ENCODE results near the gene OR6C4.
"Not testable (repeated sequence)": the region's sequence is repeated elsewhere in the genome, so short reads cannot be mapped to it uniquely, and the experiment has no call there.

Gene OR6C4

DNA sequence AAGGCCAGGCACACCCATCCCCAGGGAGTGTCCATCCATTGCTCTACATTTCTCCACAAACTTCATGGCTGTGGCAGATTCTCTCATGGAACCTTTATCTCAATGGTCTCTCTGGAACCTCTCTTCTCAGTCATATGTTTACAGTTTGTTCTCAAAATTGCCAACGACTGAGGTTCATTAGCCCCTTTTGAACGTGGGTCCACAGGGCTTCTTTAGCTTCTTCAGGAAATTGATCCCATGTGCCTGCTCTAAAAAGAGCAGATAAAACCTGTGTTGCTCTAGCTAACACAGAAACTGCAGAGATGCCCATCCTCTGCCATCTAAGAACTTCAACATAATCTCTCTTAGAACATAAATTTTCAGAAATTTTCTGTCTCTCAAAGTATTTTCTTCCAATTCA is at the start of gene OR6C4:
Gene OR6C4 (plus strand): TSS at position 301 of the 400 bp plus-strand sequence. CDS start 1,625 bp downstream, outside the sequence.
- DNase-seq (ENCODE audit: low read depth, low spot score) = no peak

DNA sequence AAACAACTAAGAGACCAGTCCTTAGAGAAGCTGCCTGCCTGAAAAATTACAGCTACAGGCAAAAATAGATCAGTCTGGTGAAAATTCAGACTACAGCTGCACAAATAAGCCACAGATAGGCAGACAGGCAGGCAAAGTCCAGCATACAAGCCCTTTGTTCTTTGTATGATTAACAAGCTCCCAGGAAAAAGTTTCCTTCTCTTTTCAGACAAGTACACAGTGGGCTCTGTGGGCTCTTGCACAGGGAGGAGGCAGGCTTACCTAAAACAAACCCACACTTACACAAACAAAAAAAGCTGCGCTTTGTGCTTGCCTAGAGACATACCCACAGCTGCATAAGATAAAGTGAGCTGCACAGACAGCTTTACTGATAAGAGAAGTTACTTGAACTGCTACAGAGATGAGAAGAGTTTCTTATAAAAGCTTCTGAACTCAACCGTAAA is 49.6 kb upstream of the OR6C4 start:
- DNase-seq (ENCODE audit: low read depth, low spot score) = no peak

- no peak for DNase-seq (ENCODE audit: low read depth, low spot score)
These were observed 47.8 kb upstream of the OR6C4 start for GRCh38 chr12:55501601-55502000.

DNA sequence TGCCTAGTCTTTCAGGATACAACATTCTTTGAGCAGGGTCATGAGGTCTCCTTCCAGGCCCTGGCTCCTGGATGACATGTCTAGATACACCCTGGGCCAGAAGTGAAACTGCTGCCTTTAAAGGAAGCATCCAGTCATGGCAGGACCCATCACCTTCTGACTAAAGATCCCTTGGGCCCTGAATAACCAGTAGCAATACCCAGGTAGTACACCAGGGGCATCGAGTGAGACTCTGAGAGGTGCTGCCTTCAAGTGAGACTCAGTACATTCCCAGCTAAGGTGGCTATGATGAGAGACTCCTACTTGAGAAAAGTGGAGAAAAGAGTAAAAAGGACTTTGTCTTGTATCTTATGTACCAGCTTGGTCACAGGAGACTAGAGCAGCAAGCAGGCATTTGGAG is 33.7 kb upstream of the OR6C4 start:
- no peak for DNase-seq (ENCODE audit: low read depth, low spot score)

DNA sequence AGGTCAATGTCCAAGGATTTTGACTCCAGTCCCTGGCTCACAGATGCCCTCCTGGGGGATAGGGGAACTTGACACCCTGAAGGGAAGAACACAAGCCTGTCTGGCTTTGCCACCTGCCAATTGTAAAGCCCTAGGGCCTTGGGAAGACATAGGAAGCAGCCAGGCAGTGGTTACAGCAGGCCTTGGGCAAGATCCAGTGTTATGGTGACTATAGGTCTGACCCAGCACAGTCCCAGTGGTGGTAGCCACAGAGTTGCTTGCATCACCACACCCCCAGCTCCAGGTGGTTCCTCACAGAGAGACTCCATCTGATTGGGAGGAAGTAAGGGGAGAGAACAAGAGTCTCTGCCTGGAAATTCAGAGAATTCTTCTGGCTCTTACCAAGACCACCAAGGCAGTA is 33.0 kb upstream of the OR6C4 start:
- no peak for DNase-seq (ENCODE audit: low read depth, low spot score)

DNA sequence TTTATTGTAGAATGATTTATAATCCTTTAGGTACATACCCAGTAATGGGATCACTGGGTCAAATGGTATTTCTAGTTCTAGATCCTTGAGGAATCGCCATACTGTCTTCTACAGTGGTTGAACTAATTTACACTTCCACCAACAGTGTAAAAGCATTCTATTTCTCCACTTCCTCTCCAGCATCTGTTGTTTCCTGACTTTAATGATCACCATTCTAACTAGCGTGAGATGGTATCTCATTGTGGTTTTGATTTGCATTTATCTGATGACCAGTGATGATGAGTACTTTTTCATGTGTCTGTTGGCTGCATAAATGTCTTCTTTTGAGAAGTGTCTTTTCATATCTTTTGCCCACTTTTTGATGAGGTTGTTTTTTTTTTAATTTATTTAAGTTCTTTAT is 1.2 kb upstream of the OR6C4 start:
- not testable (repeated sequence) for DNase-seq (ENCODE audit: low read depth, low spot score)

DNA sequence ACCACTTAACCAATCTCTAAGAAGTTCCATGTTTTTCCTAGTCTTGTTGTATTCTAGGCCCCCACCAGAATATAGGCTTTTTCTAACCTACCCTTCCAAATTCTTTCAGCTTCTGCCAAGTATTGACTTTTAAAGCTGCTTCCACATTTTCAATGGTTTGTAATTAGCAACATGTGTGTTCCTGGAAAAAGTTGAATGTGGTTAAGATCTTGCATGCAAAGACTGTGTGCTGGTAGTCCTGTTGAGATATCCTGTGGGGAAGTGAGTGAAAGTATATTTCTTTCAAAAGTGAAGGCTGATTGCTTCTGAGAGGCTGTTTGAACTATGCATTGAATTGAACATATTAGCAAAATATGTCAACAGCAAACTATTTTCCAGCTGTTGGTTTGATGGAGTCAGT is 646 bp upstream of the OR6C4 start:
- no peak for DNase-seq (ENCODE audit: low read depth, low spot score)

GRCh38 chr12:55554296-55554695 is 4.9 kb downstream of the OR6C4 start:
- no peak for DNase-seq (ENCODE audit: low read depth, low spot score)

DNA sequence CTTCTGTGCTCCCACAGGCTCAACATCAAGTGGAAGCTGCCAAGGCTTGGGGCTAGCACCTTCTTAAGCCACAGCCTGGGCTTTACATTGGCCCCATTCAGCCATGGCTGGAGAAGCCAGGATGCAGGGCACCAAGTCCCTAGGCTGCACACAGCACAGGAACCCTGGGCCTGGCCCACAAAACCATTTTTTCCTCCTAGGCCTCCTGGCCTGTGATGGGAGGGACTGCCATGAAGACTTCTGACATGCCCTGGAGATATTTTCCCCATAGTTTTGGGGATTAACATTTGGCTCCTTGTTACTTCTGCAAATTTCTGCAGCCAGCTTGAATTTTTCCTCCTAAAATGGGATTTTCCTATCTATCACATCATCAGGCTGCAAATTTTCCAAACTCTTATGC is 20.7 kb downstream of the OR6C4 start:
- not testable (repeated sequence) for DNase-seq (ENCODE audit: low read depth, low spot score)

GRCh38 chr12:55570689-55571088 is 21.3 kb downstream of the OR6C4 start:
- DNase-seq (ENCODE audit: low read depth, low spot score) = not testable (repeated sequence)

- no peak for DNase-seq (ENCODE audit: low read depth, low spot score)
These were observed 22.8 kb downstream of the OR6C4 start, which contains the start of gene OR2AP1 for GRCh38 chr12:55572168-55572567. TSS of gene OR2AP1 (plus strand) at chr12:55572468. CDS start at chr12:55574415, 1,947 bp downstream.

DNA sequence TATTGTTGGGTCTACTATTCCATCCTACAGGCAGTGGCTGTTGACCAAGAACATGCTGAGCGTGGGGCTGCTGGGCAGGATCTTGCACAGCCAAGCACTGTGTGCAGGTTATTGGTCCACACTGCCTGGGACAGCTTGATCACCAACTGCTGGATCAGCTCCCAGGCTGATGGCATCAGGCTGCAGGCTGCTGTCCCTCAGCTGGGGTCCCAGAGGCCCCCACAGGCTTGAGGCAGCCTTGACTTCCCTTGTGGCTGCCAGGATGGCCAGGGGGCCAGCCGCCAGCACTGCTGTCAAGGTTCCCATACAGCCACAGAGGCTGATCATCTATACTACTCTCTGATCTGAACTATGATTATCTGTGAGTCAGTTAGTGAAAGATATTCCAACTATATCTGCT is 32.7 kb downstream of the OR6C4 start:
- DNase-seq (ENCODE audit: low read depth, low spot score) = no peak

GRCh38 chr12:55585817-55586216 is 36.4 kb downstream of the OR6C4 start:
- DNase-seq (ENCODE audit: low read depth, low spot score) = no peak

DNA sequence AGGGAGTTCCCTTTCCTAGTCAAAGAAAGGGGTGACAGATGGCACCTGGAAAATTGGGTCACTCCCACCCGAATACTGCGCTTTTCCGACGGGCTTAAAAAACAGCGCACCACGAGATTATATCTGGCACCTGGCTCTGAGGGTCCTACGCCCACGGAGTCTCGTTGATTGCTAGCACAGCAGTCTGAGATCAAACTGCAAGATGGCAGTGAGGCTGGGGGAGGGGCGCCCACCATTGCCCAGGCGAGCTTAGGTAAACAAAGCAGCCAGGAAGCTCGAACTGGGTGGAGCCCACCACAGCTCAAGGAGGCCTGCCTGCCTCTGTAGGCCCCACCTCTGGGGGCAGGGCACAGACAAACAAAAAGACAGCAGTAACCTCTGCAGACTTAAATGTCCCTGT is 40.8 kb downstream of the OR6C4 start:
- DNase-seq (ENCODE audit: low read depth, low spot score) = not testable (repeated sequence)
